GM18867 (cell line): ENCODE results near the gene MICB.
"Not testable (repeated sequence)": the region's sequence is repeated elsewhere in the genome, so short reads cannot be mapped to it uniquely, and the experiment has no call there.

ENCODE experiments used
- ATAC-seq: cut with Tn5 transposase; IDR thresholded peaks from one replicate; pipeline ENCODE4 v1.9.1; 2021; ENCODE audit warnings: mild to moderate bottlenecking, moderate library complexity; ENCODE audit not compliant: unreplicated experiment

MICB gene

GRCh38 chr6:31473780-31474761 lies 23.9 kb upstream of the MICB start:
- no peak for ATAC-seq

GRCh38 chr6:31474871-31475286 lies 23.1 kb upstream of the MICB start:
- ATAC-seq, result no peak

- ATAC-seq, result no peak
These were observed 21.3 kb upstream of the MICB start for GRCh38 chr6:31476515-31477139.

GRCh38 chr6:31477521-31477920 lies 20.4 kb upstream of the MICB start:
- no peak for ATAC-seq

GRCh38 chr6:31478186-31478950 lies 19.6 kb upstream of the MICB start:
- no peak for ATAC-seq

- ATAC-seq, result no peak
These were observed 18.6 kb upstream of the MICB start for GRCh38 chr6:31479151-31479932.

- no peak for ATAC-seq
These were observed 17.9 kb upstream of the MICB start for GRCh38 chr6:31479933-31480535.

- ATAC-seq, result no peak
These were observed 17.4 kb upstream of the MICB start for GRCh38 chr6:31480574-31480973.

- ATAC-seq, result no peak
These were observed 14.6 kb upstream of the MICB start for GRCh38 chr6:31483392-31483791.

- ATAC-seq, result no peak
These were observed 12.9 kb upstream of the MICB start for GRCh38 chr6:31485055-31485454.

GRCh38 chr6:31486065-31486837 lies 11.7 kb upstream of the MICB start:
- ATAC-seq, result not testable (repeated sequence)

GRCh38 chr6:31487674-31488073 lies 10.3 kb upstream of the MICB start:
- not testable (repeated sequence) for ATAC-seq

- ATAC-seq, result no peak
These were observed 8.9 kb upstream of the MICB start for GRCh38 chr6:31489086-31489485.

- no peak for ATAC-seq
These were observed 7.7 kb upstream of the MICB start for GRCh38 chr6:31490115-31490873.

- ATAC-seq, result not testable (repeated sequence)
These were observed 4.4 kb upstream of the MICB start for GRCh38 chr6:31493550-31493874.

- no peak for ATAC-seq
These were observed 3.9 kb upstream of the MICB start for GRCh38 chr6:31493875-31494694.

GRCh38 chr6:31495580-31495979 lies 2.4 kb upstream of the MICB start:
- ATAC-seq, result no peak

- not testable (repeated sequence) for ATAC-seq
These were observed 1.1 kb upstream of the MICB start for GRCh38 chr6:31496826-31497225.
